Colonic mucosa (tissue), 4 donors: Measurements from ENCODE around the gene NTMT2. TPM values are rescaled to one million over a fixed set of nuclear protein-coding genes. Genes with fewer than 3 reads are reported as not detected.

Experiments
- DNase-seq: peaks from one replicate; pipeline ENCODE4 v3.0.0-alpha.2; 2020
- H3K27ac ChIP-seq: fragments of 200-600 bp; one replicate; pipeline ENCODE4 v1.8.0; 2021
- H3K27me3 ChIP-seq: fragments of 200-600 bp; one replicate; pipeline ENCODE4 v1.8.0; 2021
- H3K36me3 ChIP-seq: fragments of 200-600 bp; one replicate; pipeline ENCODE4 v1.8.0; 2021
- H3K4me1 ChIP-seq: fragments of 200-600 bp; one replicate; pipeline ENCODE4 v1.8.0; 2021; ENCODE audit warnings: mild to moderate bottlenecking
- H3K4me3 ChIP-seq: fragments of 200-600 bp; one replicate; pipeline ENCODE4 v1.8.0; 2021
- H3K9ac ChIP-seq, 2 donors: one replicate each; pipeline ENCODE4 v1.7.0; 2013; ENCODE audit warnings: control low read depth in 2 of 2, low read depth in 2 of 2, low read length in 2 of 2
- H3K9me3 ChIP-seq: fragments of 200-600 bp; one replicate; pipeline ENCODE4 v1.8.0; 2021
- CTCF ChIP-seq: fragments of 200-600 bp; IDR thresholded peaks from one replicate; pipeline ENCODE4 v1.8.0; 2022; ENCODE audit warnings: antibody characterized with exemption, mild to moderate bottlenecking
- intact Hi-C: fragments of 100-400 bp; cut with DNase I; formaldehyde crosslinking; loops from one replicate; pipeline ENCODE4 v1.14.1; 2022
- total RNA-seq, 2 donors: library from RNA; stranded (reverse); fragmentation: NEBNext Ultra II Directional in 1 of 2; extraction: Animal tissue kit (Norgen Biotek cat#: 25700) in 1 of 2; gene quantifications; one replicate each; pipeline ENCODE4 v1.2.1, GENCODE V29; 2021
- donor health status: healthy.
- donor health status: DM: no; HTN: no; CAD: no.
- donor health status: DM: no; HTN: no; CAD: no.

Gene NTMT2
- total RNA-seq, 2 donors from 2014 or later = not detected

- DNase-seq = no peak
- no peak overlapping the region for H3K4me3 ChIP-seq
- H3K27ac ChIP-seq = no peak overlapping the region
- no peak for TF ChIP-seq CTCF
- no peaks in the 10 kb centered on the region for H3K27me3 ChIP-seq
- no peak overlapping the region for H3K9ac ChIP-seq
- H3K9me3 ChIP-seq = no peaks in the 10 kb centered on the region
- no peaks in the 10 kb centered on the region for H3K36me3 ChIP-seq
- intact Hi-C loops = no loop called here
- no peaks in the 10 kb centered on the region for H3K4me1 ChIP-seq
Measured at GRCh38 chr1:170149241-170149640, 3.5 kb downstream of the NTMT2 start.

- DNase-seq = no peak
- intact Hi-C loops = no loop called here
- Histone ChIP-seq H3K9me3 (no peaks in the 10 kb centered on the region), H3K9ac (no peak overlapping the region), H3K4me1 (no peaks in the 10 kb centered on the region), H3K36me3 (no peaks in the 10 kb centered on the region), H3K27me3 (no peaks in the 10 kb centered on the region), H3K27ac (no peak overlapping the region), H3K4me3 (no peak overlapping the region)
- TF ChIP-seq CTCF = no peak
Measured at GRCh38 chr1:170150016-170150415, 4.3 kb downstream of the NTMT2 start.

GRCh38 chr1:170150921-170151320 is 5.2 kb downstream of the NTMT2 start:
- DNase-seq = no peak
- Histone ChIP-seq H3K27me3 (no peaks in the 10 kb centered on the region), H3K9ac (no peak overlapping the region), H3K4me3 (no peak overlapping the region), H3K9me3 (no peaks in the 10 kb centered on the region), H3K36me3 (no peaks in the 10 kb centered on the region), H3K27ac (no peak overlapping the region), H3K4me1 (no peaks in the 10 kb centered on the region)
- no peak for TF ChIP-seq CTCF
- intact Hi-C loops = no loop called here

GRCh38 chr1:170153417-170153816 is 7.7 kb downstream of the NTMT2 start:
- Histone ChIP-seq H3K4me1 (no peaks in the 10 kb centered on the region), H3K27ac (no peak overlapping the region), H3K4me3 (no peak overlapping the region), H3K9me3 (no peaks in the 10 kb centered on the region), H3K9ac (no peak overlapping the region), H3K36me3 (no peaks in the 10 kb centered on the region), H3K27me3 (no peaks in the 10 kb centered on the region)
- no peak for DNase-seq
- TF ChIP-seq CTCF = no peak
- intact Hi-C loops = no loop called here

GRCh38 chr1:170155055-170155454 is 9.3 kb downstream of the NTMT2 start:
- Histone ChIP-seq H3K9me3 (no peaks in the 10 kb centered on the region), H3K27ac (no peak overlapping the region), H3K4me3 (no peak overlapping the region), H3K4me1 (no peaks in the 10 kb centered on the region), H3K36me3 (no peaks in the 10 kb centered on the region), H3K27me3 (no peaks in the 10 kb centered on the region), H3K9ac (no peak overlapping the region)
- intact Hi-C loops = no loop called here
- DNase-seq = no peak
- TF ChIP-seq CTCF = no peak

GRCh38 chr1:170156594-170156993 is 10.8 kb downstream of the NTMT2 start:
- H3K9me3 ChIP-seq = no peaks in the 10 kb centered on the region
- intact Hi-C loops = no loop called here
- TF ChIP-seq CTCF = no peak
- no peaks in the 10 kb centered on the region for H3K4me1 ChIP-seq
- no peak for DNase-seq
- H3K27ac ChIP-seq = no peak overlapping the region
- no peaks in the 10 kb centered on the region for H3K27me3 ChIP-seq
- no peaks in the 10 kb centered on the region for H3K36me3 ChIP-seq
- H3K4me3 ChIP-seq = no peak overlapping the region
- no peak overlapping the region for H3K9ac ChIP-seq
